Activated CD8-positive, alpha-beta memory T cell treated with anti-CD3 and anti-CD28 coated beads for 1 hour (primary cell): Measurements from ENCODE around the gene DNALI1.
"Not testable (repeated sequence)": the region's sequence is repeated elsewhere in the genome, so short reads cannot be mapped to it uniquely, and the experiment has no call there.

Experiments
- DNase-seq, 2 donors: peaks; one replicate each; pipeline ENCODE4 v3.0.0-alpha.2; 2020; ENCODE audit warnings: low read depth in 1 of 2; ENCODE audit errors: extremely low read depth in 1 of 2

The DNALI1 gene

GRCh38 chr1:37556712-37557196 lies at the start of gene DNALI1:
DNALI1 (plus strand) TSS chr1:37556940; CDS start chr1:37556995, 55 bp downstream.
- DNase-seq: no peak

- DNase-seq: no peak
These were observed 47.6 kb upstream of the DNALI1 start for GRCh38 chr1:37509181-37509580.

- peak in 1 of 2 donors; percentile 22 for DNase-seq
These were observed 42.9 kb upstream of the DNALI1 start for GRCh38 chr1:37513795-37514349.

GRCh38 chr1:37514350-37515184 lies 42.2 kb upstream of the DNALI1 start, which contains the start of gene MEAF6:
MEAF6 (minus strand) TSS chr1:37514766; CDS start chr1:37514746, 20 bp downstream.
- peak; percentile 39 to 80 for DNase-seq

- no peak for DNase-seq
These were observed 41.3 kb upstream of the DNALI1 start for GRCh38 chr1:37515185-37516034.

GRCh38 chr1:37517569-37517968 lies 39.2 kb upstream of the DNALI1 start:
- no peak for DNase-seq

- not testable (repeated sequence) for DNase-seq
These were observed 38.5 kb upstream of the DNALI1 start for GRCh38 chr1:37518241-37518640.

- peak; percentile 31 to 34 for DNase-seq
These were observed 37.8 kb upstream of the DNALI1 start for GRCh38 chr1:37518929-37519328.

- DNase-seq: no peak
These were observed 37.1 kb upstream of the DNALI1 start for GRCh38 chr1:37519613-37520012.

- not testable (repeated sequence) for DNase-seq
These were observed 26.9 kb upstream of the DNALI1 start for GRCh38 chr1:37529888-37530287.

GRCh38 chr1:37532418-37533156 lies 24.2 kb upstream of the DNALI1 start:
- DNase-seq: not testable (repeated sequence)

- DNase-seq: no peak
These were observed 23.2 kb upstream of the DNALI1 start for GRCh38 chr1:37533317-37534093.

- DNase-seq: no peak
These were observed 19.4 kb upstream of the DNALI1 start for GRCh38 chr1:37537378-37537777.

- DNase-seq: not testable (repeated sequence)
These were observed 17.6 kb upstream of the DNALI1 start for GRCh38 chr1:37539154-37539553.

GRCh38 chr1:37540036-37540785 lies 16.5 kb upstream of the DNALI1 start:
- DNase-seq: no peak

GRCh38 chr1:37544530-37544929 lies 12.2 kb upstream of the DNALI1 start:
- DNase-seq: no peak

GRCh38 chr1:37545019-37545418 lies 11.7 kb upstream of the DNALI1 start:
- no peak for DNase-seq

- no peak for DNase-seq
These were observed 7.4 kb upstream of the DNALI1 start for GRCh38 chr1:37549341-37549740.

- no peak for DNase-seq
These were observed 3.2 kb upstream of the DNALI1 start for GRCh38 chr1:37553598-37553926.
